Measurements from ENCODE around the gene MTUS2.

Gene MTUS2

GRCh38 chr13:29279356-29280254, 459.5 kb downstream of the MTUS2 start:
- H3K27ac Mint-ChIP-seq, result no peak overlapping the region
- no peaks in the 10 kb centered on the region for H3K36me3 Mint-ChIP-seq
- DNase-seq (no peak), ATAC-seq (replicated peaks) (no peak)
- H3K4me1 Mint-ChIP-seq, result no peaks in the 10 kb centered on the region
- peaks cover 0 to 5% of the 10 kb centered on the region in 2 donors for H3K9me3 Mint-ChIP-seq
- H3K4me3 Mint-ChIP-seq, result no peak overlapping the region
- H3K27me3 Mint-ChIP-seq, result peaks cover 12 to 13% of the 10 kb centered on the region in 2 donors

- no peaks in the 10 kb centered on the region for H3K9me3 Mint-ChIP-seq
- H3K27ac Mint-ChIP-seq, result no peak overlapping the region
- no peaks in the 10 kb centered on the region for H3K4me1 Mint-ChIP-seq
- DNase-seq (no peak), ATAC-seq (replicated peaks) (no peak)
- H3K36me3 Mint-ChIP-seq, result no peaks in the 10 kb centered on the region
- peaks cover 10 to 13% of the 10 kb centered on the region in 2 donors for H3K27me3 Mint-ChIP-seq
- no peak overlapping the region for H3K4me3 Mint-ChIP-seq
Measured at GRCh38 chr13:29281932-29282495, 461.9 kb downstream of the MTUS2 start.

- H3K27ac Mint-ChIP-seq, result no peak overlapping the region
- no peaks in the 10 kb centered on the region for H3K9me3 Mint-ChIP-seq
- DNase-seq (no peak), ATAC-seq (replicated peaks) (no peak)
- H3K4me3 Mint-ChIP-seq, result no peak overlapping the region
- peaks cover 11 to 12% of the 10 kb centered on the region in 2 donors for H3K27me3 Mint-ChIP-seq
- H3K36me3 Mint-ChIP-seq, result no peaks in the 10 kb centered on the region
- H3K4me1 Mint-ChIP-seq, result no peaks in the 10 kb centered on the region
Measured at GRCh38 chr13:29284726-29285125, 464.6 kb downstream of the MTUS2 start.

- Mint-ChIP-seq H3K27me3 (peaks cover 17 to 30% of the 10 kb centered on the region in 2 donors), H3K36me3 (no peaks in the 10 kb centered on the region), H3K4me3 (no peak overlapping the region), H3K4me1 (no peaks in the 10 kb centered on the region), H3K9me3 (peaks cover 0 to 4% of the 10 kb centered on the region in 2 donors), H3K27ac (no peak overlapping the region)
- ATAC-seq (replicated peaks) (no peak), DNase-seq (no peak)
Measured at GRCh38 chr13:29287237-29287636, 467.1 kb downstream of the MTUS2 start.

GRCh38 chr13:29292045-29292444, 471.9 kb downstream of the MTUS2 start:
- no peaks in the 10 kb centered on the region for H3K4me1 Mint-ChIP-seq
- H3K27me3 Mint-ChIP-seq, result peaks cover 17 to 24% of the 10 kb centered on the region in 2 donors
- H3K27ac Mint-ChIP-seq, result no peak overlapping the region
- no peak overlapping the region for H3K4me3 Mint-ChIP-seq
- H3K9me3 Mint-ChIP-seq, result peaks cover 1 to 9% of the 10 kb centered on the region in 2 donors
- ATAC-seq (replicated peaks) (no peak), DNase-seq (no peak)
- H3K36me3 Mint-ChIP-seq, result no peaks in the 10 kb centered on the region

DNA sequence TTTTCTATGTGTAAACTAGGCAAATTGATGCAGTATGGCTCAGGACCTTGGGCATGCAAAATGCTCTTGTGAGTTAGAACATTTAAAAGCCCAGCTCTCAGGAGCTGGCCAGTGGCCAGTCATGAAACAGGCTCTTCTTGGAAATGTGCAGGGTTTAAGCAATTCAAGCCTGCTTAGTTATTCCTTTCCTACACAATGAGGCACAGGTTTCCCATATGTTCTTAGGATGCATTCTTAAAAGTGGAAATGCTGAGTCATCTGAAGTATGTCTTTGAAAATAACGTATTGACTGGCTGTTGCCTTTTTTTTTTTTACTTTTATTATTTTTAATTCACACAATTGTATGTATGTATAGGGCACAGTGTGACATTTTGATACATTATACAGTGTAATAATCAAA, 474.7 kb downstream of the MTUS2 start:
- no peak overlapping the region for H3K27ac Mint-ChIP-seq
- H3K4me1 Mint-ChIP-seq, result no peaks in the 10 kb centered on the region
- ATAC-seq (replicated peaks) (no peak), DNase-seq (no peak)
- H3K36me3 Mint-ChIP-seq, result no peaks in the 10 kb centered on the region
- peaks cover 1 to 9% of the 10 kb centered on the region in 2 donors for H3K9me3 Mint-ChIP-seq
- peaks cover 22 to 29% of the 10 kb centered on the region in 2 donors for H3K27me3 Mint-ChIP-seq
- no peak overlapping the region for H3K4me3 Mint-ChIP-seq

GRCh38 chr13:29301027-29301426, 480.9 kb downstream of the MTUS2 start:
- ATAC-seq (replicated peaks) (no peak), DNase-seq (no peak)
- peaks cover 21 to 28% of the 10 kb centered on the region in 2 donors for H3K9me3 Mint-ChIP-seq
- no peak overlapping the region for H3K4me3 Mint-ChIP-seq
- peaks cover 17 to 20% of the 10 kb centered on the region in 2 donors for H3K27me3 Mint-ChIP-seq
- H3K27ac Mint-ChIP-seq, result no peak overlapping the region
- peaks cover 0 to 6% of the 10 kb centered on the region in 2 donors for H3K36me3 Mint-ChIP-seq
- H3K4me1 Mint-ChIP-seq, result no peaks in the 10 kb centered on the region

- no peak for DNase-seq
- peaks cover 28 to 31% of the 10 kb centered on the region in 2 donors for H3K9me3 Mint-ChIP-seq
- no peak overlapping the region for H3K4me3 Mint-ChIP-seq
- H3K4me1 Mint-ChIP-seq, result no peaks in the 10 kb centered on the region
- no peak for ATAC-seq (replicated peaks)
- no peak overlapping the region for H3K27ac Mint-ChIP-seq
- H3K36me3 Mint-ChIP-seq, result peaks cover 0 to 6% of the 10 kb centered on the region in 2 donors
- H3K27me3 Mint-ChIP-seq, result peaks cover 7 to 29% of the 10 kb centered on the region in 2 donors
Measured at GRCh38 chr13:29304148-29304547, 484.0 kb downstream of the MTUS2 start.

DNA sequence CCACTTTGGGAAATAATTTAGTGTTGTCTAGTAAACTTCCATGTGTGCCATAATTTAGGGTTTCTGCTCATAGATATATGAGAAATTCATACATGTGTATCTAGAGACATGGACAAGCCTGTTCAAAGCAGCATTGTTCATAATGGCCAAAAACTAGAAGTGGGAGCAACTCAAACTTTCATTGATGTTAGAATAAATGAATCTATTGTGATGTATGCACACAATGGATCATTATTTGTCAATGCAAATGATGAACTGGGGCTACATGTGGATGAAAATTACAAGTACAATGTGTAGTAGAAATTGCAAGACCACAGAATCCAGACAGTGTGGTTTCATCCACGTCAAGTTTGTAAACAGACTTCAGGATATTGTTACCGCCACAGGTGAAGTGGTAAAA, 490.7 kb downstream of the MTUS2 start:
- ATAC-seq (replicated peaks), result no peak
- no peak for DNase-seq
- peaks cover 0 to 20% of the 10 kb centered on the region in 2 donors for H3K27me3 Mint-ChIP-seq
- H3K9me3 Mint-ChIP-seq, result peaks cover 0 to 13% of the 10 kb centered on the region in 2 donors
- H3K4me3 Mint-ChIP-seq, result no peak overlapping the region
- no peaks in the 10 kb centered on the region for H3K36me3 Mint-ChIP-seq
- no peaks in the 10 kb centered on the region for H3K4me1 Mint-ChIP-seq
- H3K27ac Mint-ChIP-seq, result no peak overlapping the region

- peak; percentile 58 to 73 for ATAC-seq (replicated peaks)
- Mint-ChIP-seq H3K4me1 (no peaks in the 10 kb centered on the region), H3K36me3 (no peaks in the 10 kb centered on the region), H3K27me3 (peaks cover 5 to 10% of the 10 kb centered on the region in 2 donors), H3K27ac (no peak overlapping the region), H3K4me3 (no peak overlapping the region), H3K9me3 (no peaks in the 10 kb centered on the region)
- no peak for DNase-seq
Measured at GRCh38 chr13:29315847-29316246, 495.7 kb downstream of the MTUS2 start.

DNA sequence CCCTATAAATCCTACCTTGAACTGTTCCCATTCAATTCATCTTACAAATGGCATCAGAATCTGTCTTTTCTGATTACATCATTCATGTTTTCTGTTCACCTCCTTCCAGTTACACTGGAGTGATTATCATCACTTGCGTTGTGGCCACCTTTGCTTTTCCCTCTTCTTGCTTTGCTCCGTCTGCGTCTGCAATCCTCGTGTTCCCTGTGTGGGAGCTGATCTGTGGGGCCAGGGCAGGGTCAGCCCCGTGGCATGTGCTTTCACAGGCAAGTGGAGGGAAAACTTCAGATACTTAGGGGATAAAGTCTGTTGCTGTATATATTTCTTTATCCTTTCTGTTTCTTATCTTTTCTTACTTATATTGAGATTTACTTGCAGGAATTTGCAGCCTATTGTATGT, 497.7 kb downstream of the MTUS2 start:
- DNase-seq (no peak), ATAC-seq (replicated peaks) (no peak)
- Mint-ChIP-seq H3K27ac (no peak overlapping the region), H3K36me3 (no peaks in the 10 kb centered on the region), H3K4me3 (no peak overlapping the region), H3K9me3 (peaks cover 0 to 3% of the 10 kb centered on the region in 2 donors), H3K4me1 (no peaks in the 10 kb centered on the region), H3K27me3 (peaks cover 8 to 18% of the 10 kb centered on the region in 2 donors)

- Mint-ChIP-seq H3K27ac (no peak overlapping the region), H3K4me1 (no peaks in the 10 kb centered on the region), H3K36me3 (no peaks in the 10 kb centered on the region), H3K27me3 (peaks cover 8 to 18% of the 10 kb centered on the region in 2 donors), H3K9me3 (peaks cover 0 to 3% of the 10 kb centered on the region in 2 donors), H3K4me3 (no peak overlapping the region)
- ATAC-seq (replicated peaks), result no peak
- DNase-seq, result no peak
Measured at GRCh38 chr13:29318741-29319140, 498.6 kb downstream of the MTUS2 start.

- Mint-ChIP-seq H3K9me3 (peaks cover 0 to 3% of the 10 kb centered on the region in 2 donors), H3K36me3 (no peaks in the 10 kb centered on the region), H3K27ac (no peak overlapping the region), H3K4me3 (no peak overlapping the region), H3K27me3 (peaks cover 8 to 18% of the 10 kb centered on the region in 2 donors), H3K4me1 (no peaks in the 10 kb centered on the region)
- DNase-seq (no peak), ATAC-seq (replicated peaks) (no peak)
Measured at GRCh38 chr13:29319451-29319850, 499.3 kb downstream of the MTUS2 start.

- H3K27ac Mint-ChIP-seq, result no peak overlapping the region
- H3K27me3 Mint-ChIP-seq, result peaks cover 8 to 25% of the 10 kb centered on the region in 2 donors
- H3K4me1 Mint-ChIP-seq, result no peaks in the 10 kb centered on the region
- H3K36me3 Mint-ChIP-seq, result no peaks in the 10 kb centered on the region
- DNase-seq (no peak), ATAC-seq (replicated peaks) (no peak)
- H3K9me3 Mint-ChIP-seq, result peaks cover 0 to 4% of the 10 kb centered on the region in 2 donors
- H3K4me3 Mint-ChIP-seq, result no peak overlapping the region
Measured at GRCh38 chr13:29323954-29324353, 503.8 kb downstream of the MTUS2 start.

- no peak overlapping the region for H3K4me3 Mint-ChIP-seq
- H3K36me3 Mint-ChIP-seq, result no peaks in the 10 kb centered on the region
- no peak for DNase-seq
- H3K4me1 Mint-ChIP-seq, result no peaks in the 10 kb centered on the region
- H3K9me3 Mint-ChIP-seq, result peaks cover 0 to 4% of the 10 kb centered on the region in 2 donors
- no peak overlapping the region for H3K27ac Mint-ChIP-seq
- H3K27me3 Mint-ChIP-seq, result peaks cover 8 to 21% of the 10 kb centered on the region in 2 donors
- ATAC-seq (replicated peaks), result no peak
Measured at GRCh38 chr13:29324601-29325000, 504.5 kb downstream of the MTUS2 start.
